Adipose tissue (tissue), 3 donors: ENCODE data around the gene MEMO1. TPM values are rescaled to one million over a fixed set of nuclear protein-coding genes. Genes with fewer than 3 reads are reported as not detected.
"Not testable (repeated sequence)": the region's sequence is repeated elsewhere in the genome, so short reads cannot be mapped to it uniquely, and the experiment has no call there.

Experiments
- H3K27ac ChIP-seq: one replicate; pipeline ENCODE4 v1.5.1; 2013; ENCODE audit warnings: low read depth, low read length
- WGBS, 3 donors: extraction: QIAGEN DNeasy Blood & Tissue Kit; methylation state at CpG; one replicate each; pipeline ENCODE4 v1.1.7; 2013; 5-methylcytosine and 5-hydroxymethylcytosine counted together
- polyA plus RNA-seq, 3 donors: library from polyadenylated mRNA; stranded (reverse); fragments of 200-250 nt; gene quantifications; one replicate each; pipeline ENCODE4 v1.2.3, GENCODE V29; 2013
- donor health status: healthy with polysubstance abuse.
- donor health status: Bipolar disorder and iron deficiency.
- donor health status: healthy.

Gene MEMO1
- 10 to 100 TPM; 16.4 to 30.0 (median 29.8) TPM for polyA plus RNA-seq

GRCh38 chr2:32010670-32011484, at the start of gene MEMO1:
Gene MEMO1 (minus strand): TSS chr2:32011008. CDS start chr2:32010247, 761 bp downstream.
- 0 to 1% (median 0%) methylated on average over 42 to 57 of the region's 57 CpGs for WGBS, 3 donors
- H3K27ac ChIP-seq: peak within 1 kb of the TSS; percentile 62

- WGBS, 3 donors: 90 to 98% (median 92%) methylated on average over 2 of the region's 2 CpGs
- H3K27ac ChIP-seq: no peak overlapping the region
Measured at GRCh38 chr2:32060266-32060665, 49.5 kb upstream of the MEMO1 start.

GRCh38 chr2:32058130-32058529, 47.3 kb upstream of the MEMO1 start:
- H3K27ac ChIP-seq: no peak overlapping the region
- WGBS, 3 donors: 91 to 98% (median 96%) methylated on average over 2 of the region's 2 CpGs

- H3K27ac ChIP-seq: not testable (repeated sequence)
- 67 to 86% (median 78%) methylated on average over 3 of the region's 3 CpGs for WGBS, 3 donors
Measured at GRCh38 chr2:32054583-32054982, 43.8 kb upstream of the MEMO1 start.

- 89 to 95% (median 94%) methylated on average over 11 of the region's 11 CpGs for WGBS, 3 donors
- no peak overlapping the region for H3K27ac ChIP-seq
Measured at GRCh38 chr2:32051836-32052439, 41.1 kb upstream of the MEMO1 start.

- H3K27ac ChIP-seq: no peak overlapping the region
- 74 to 81% (median 80%) methylated on average over 7 of the region's 7 CpGs for WGBS, 3 donors
Measured at GRCh38 chr2:32043561-32043960, 32.8 kb upstream of the MEMO1 start.

- WGBS, 3 donors: 0% methylated on average over 40 to 43 of the region's 43 CpGs
- H3K27ac ChIP-seq: no peak within 1 kb of the TSS
Measured at GRCh38 chr2:32039447-32040219, 28.8 kb upstream of the MEMO1 start, which contains the start of gene DPY30. Gene DPY30 (minus strand): TSS chr2:32039805. CDS start chr2:32039456, 349 bp downstream.

- not testable (repeated sequence) for H3K27ac ChIP-seq
- 90 to 93% (median 92%) methylated on average over 8 of the region's 8 CpGs for WGBS, 3 donors
Measured at GRCh38 chr2:32034198-32034887, 23.5 kb upstream of the MEMO1 start.

GRCh38 chr2:32018789-32019482, 8.1 kb upstream of the MEMO1 start:
- H3K27ac ChIP-seq: not testable (repeated sequence)
- WGBS, 3 donors: 95 to 99% (median 97%) methylated on average over 9 of the region's 9 CpGs

GRCh38 chr2:32012872-32013271, 2.1 kb upstream of the MEMO1 start:
- WGBS, 3 donors: 84 to 95% (median 95%) methylated on average over 1 of the region's 1 CpG
- no peak overlapping the region for H3K27ac ChIP-seq

- no peak overlapping the region for H3K27ac ChIP-seq
- WGBS, 3 donors: 75 to 78% (median 77%) methylated on average over 5 of the region's 5 CpGs
Measured at GRCh38 chr2:32011485-32011960, 715 bp upstream of the MEMO1 start.

- WGBS, 3 donors: 0 to 1% (median 0%) methylated on average over 1 to 30 of the region's 43 CpGs
- not testable (repeated sequence) for H3K27ac ChIP-seq
Measured at GRCh38 chr2:32010280-32010669, 533 bp downstream of the MEMO1 start.

GRCh38 chr2:32009516-32010256, 1.1 kb downstream of the MEMO1 start:
- 1% methylated on average over 54 to 88 of the region's 91 CpGs for WGBS, 3 donors
- peak overlapping the region; percentile 36 for H3K27ac ChIP-seq

GRCh38 chr2:32008805-32009515, 1.8 kb downstream of the MEMO1 start:
- H3K27ac ChIP-seq: peak overlapping the region; percentile 36
- WGBS, 3 donors: 0 to 1% (median 1%) methylated on average over 10 of the region's 10 CpGs

GRCh38 chr2:32007121-32007391, 3.8 kb downstream of the MEMO1 start:
- no peak overlapping the region for H3K27ac ChIP-seq

GRCh38 chr2:32005371-32005976, 5.3 kb downstream of the MEMO1 start:
- no peak overlapping the region for H3K27ac ChIP-seq
- 97 to 100% (median 98%) methylated on average over 2 of the region's 2 CpGs for WGBS, 3 donors
